GM19099 (cell line): ENCODE measurements around the gene DUSP1.

Experiments used
- POLR2A ChIP-seq: IDR thresholded peaks from 3 replicates; pipeline ENCODE4 v1.6.1; 2011; ENCODE audit warnings: low read depth; ENCODE audit not compliant: insufficient read length; ENCODE audit errors: extremely low read depth

Gene DUSP1

GRCh38 chr5:172770675-172771438, at the start of gene DUSP1:
DUSP1 (minus strand) TSS chr5:172771195; CDS start chr5:172770952, 243 bp downstream.
- TF ChIP-seq POLR2A, result peak; percentile 95

GRCh38 chr5:172820046-172820767, 49.2 kb upstream of the DUSP1 start:
- TF ChIP-seq POLR2A, result no peak

- TF ChIP-seq POLR2A, result no peak
Observed at GRCh38 chr5:172819569-172819968, 48.6 kb upstream of the DUSP1 start.

GRCh38 chr5:172818081-172818480, 47.1 kb upstream of the DUSP1 start:
- TF ChIP-seq POLR2A, result no peak

GRCh38 chr5:172817664-172818063, 46.7 kb upstream of the DUSP1 start:
- no peak for TF ChIP-seq POLR2A

- TF ChIP-seq POLR2A, result no peak
Observed at GRCh38 chr5:172816925-172817562, 46.0 kb upstream of the DUSP1 start.

GRCh38 chr5:172815631-172816030, 44.6 kb upstream of the DUSP1 start:
- TF ChIP-seq POLR2A, result no peak

GRCh38 chr5:172809774-172810173, 38.8 kb upstream of the DUSP1 start:
- no peak for TF ChIP-seq POLR2A

GRCh38 chr5:172807766-172808311, 36.8 kb upstream of the DUSP1 start:
- no peak for TF ChIP-seq POLR2A

- peak; percentile 63 for TF ChIP-seq POLR2A
Observed at GRCh38 chr5:172806897-172807672, 36.1 kb upstream of the DUSP1 start.

GRCh38 chr5:172805736-172806255, 34.8 kb upstream of the DUSP1 start:
- TF ChIP-seq POLR2A, result no peak

- TF ChIP-seq POLR2A, result no peak
Observed at GRCh38 chr5:172805018-172805683, 34.2 kb upstream of the DUSP1 start.

- TF ChIP-seq POLR2A, result no peak
Observed at GRCh38 chr5:172802567-172803176, 31.7 kb upstream of the DUSP1 start.
